H9 (cell line): Measurements from ENCODE around the gene LRP1-AS. TPM values are rescaled to one million over a fixed set of nuclear protein-coding genes. Genes with fewer than 3 reads are reported as not detected.

Experiments used
- DNase-seq: peaks from one replicate; pipeline ENCODE4 v3.0.0-alpha.2; 2017
- H2AFZ ChIP-seq: one replicate; pipeline ENCODE4 v1.6.1; 2013; ENCODE audit warnings: mild to moderate bottlenecking, low read length, control low read depth, moderate library complexity
- H2AK5ac ChIP-seq: 2 replicates; pipeline ENCODE4 v1.6.1; 2013; ENCODE audit warnings: low read length, control low read depth, mixed read lengths; ENCODE audit not compliant: insufficient read length
- H2BK120ac ChIP-seq: one replicate; pipeline ENCODE4 v1.6.1; 2013; ENCODE audit warnings: low read depth, mild to moderate bottlenecking, low read length, control low read depth, inconsistent platforms; ENCODE audit not compliant: poor library complexity, severe bottlenecking
- H2BK12ac ChIP-seq: 2 replicates; pipeline ENCODE4 v1.6.1; 2013; ENCODE audit warnings: low read length, control low read depth, mixed read lengths, low read depth; ENCODE audit not compliant: insufficient read length
- H2BK15ac ChIP-seq: 2 replicates; pipeline ENCODE4 v1.6.1; 2013; ENCODE audit warnings: low read depth, low read length, control low read depth
- H2BK20ac ChIP-seq: one replicate; pipeline ENCODE4 v1.6.1; 2013; ENCODE audit warnings: low read depth, mild to moderate bottlenecking, low read length, control low read depth, inconsistent platforms; ENCODE audit not compliant: poor library complexity, severe bottlenecking
- H2BK5ac ChIP-seq: 2 replicates; pipeline ENCODE4 v1.6.1; 2013; ENCODE audit warnings: low read length, control low read depth, mixed read lengths; ENCODE audit not compliant: insufficient read length
- H3K14ac ChIP-seq: 2 replicates; pipeline ENCODE4 v1.6.1; 2013; ENCODE audit warnings: low read length, control low read depth; ENCODE audit not compliant: insufficient read depth
- H3K18ac ChIP-seq: 2 replicates; pipeline ENCODE4 v1.6.1; 2013; ENCODE audit warnings: low read depth, mild to moderate bottlenecking, mixed read lengths, low read length, control low read depth; ENCODE audit not compliant: insufficient read length
- H3K23ac ChIP-seq: 2 replicates; pipeline ENCODE4 v1.6.1; 2013; ENCODE audit warnings: low read length, control low read depth, mixed read lengths, low read depth; ENCODE audit not compliant: insufficient read length
- H3K23me2 ChIP-seq: 2 replicates; pipeline ENCODE4 v1.6.1; 2013; ENCODE audit warnings: low read depth, mild to moderate bottlenecking, mixed read lengths, low read length, control low read depth; ENCODE audit not compliant: insufficient read length, poor library complexity, severe bottlenecking
- H3K27ac ChIP-seq: 2 replicates; pipeline ENCODE4 v1.5.1; 2013; ENCODE audit warnings: low read length, control low read depth, mixed read lengths, low read depth; ENCODE audit not compliant: insufficient read length
- H3K27me3 ChIP-seq: 2 replicates; pipeline ENCODE4 v1.6.1; 2013; ENCODE audit warnings: low read length, control low read depth, inconsistent platforms; ENCODE audit not compliant: insufficient read depth
- H3K4ac ChIP-seq: 2 replicates; pipeline ENCODE4 v1.6.1; 2013; ENCODE audit warnings: low read depth, mild to moderate bottlenecking, control low read depth, inconsistent platforms, low read length, moderate library complexity
- H3K4me1 ChIP-seq: 2 replicates; pipeline ENCODE4 v1.6.1; 2013; ENCODE audit warnings: low read length, control low read depth, inconsistent platforms; ENCODE audit not compliant: insufficient read depth
- H3K4me2 ChIP-seq: 2 replicates; pipeline ENCODE4 v1.6.1; 2013; ENCODE audit warnings: low read length, control low read depth, mixed read lengths; ENCODE audit not compliant: insufficient read length, insufficient read depth
- H3K56ac ChIP-seq: 2 replicates; pipeline ENCODE4 v1.6.1; 2013; ENCODE audit warnings: low read depth, mild to moderate bottlenecking, mixed read lengths, low read length, control low read depth; ENCODE audit not compliant: insufficient read length
- H3K79me1 ChIP-seq: 2 replicates; pipeline ENCODE4 v1.6.1; 2013; ENCODE audit warnings: low read depth, mild to moderate bottlenecking, moderate library complexity, low read length, control low read depth, inconsistent platforms; ENCODE audit not compliant: insufficient read depth, poor library complexity, severe bottlenecking
- H3K79me2 ChIP-seq: 2 replicates; pipeline ENCODE4 v1.6.1; 2013; ENCODE audit warnings: low read length, control low read depth, inconsistent platforms; ENCODE audit not compliant: insufficient read depth
- H3K9ac ChIP-seq: 2 replicates; pipeline ENCODE4 v1.6.1; 2013; ENCODE audit warnings: low read length, control low read depth, mixed read lengths; ENCODE audit not compliant: insufficient read length; ENCODE audit errors: extremely low read depth
- H3K9me3 ChIP-seq: one replicate; pipeline ENCODE4 v1.6.1; 2013; ENCODE audit warnings: low read depth, low read length, inconsistent platforms; ENCODE audit not compliant: control insufficient read depth
- H3T11ph ChIP-seq: one replicate; pipeline ENCODE4 v1.6.1; 2013; ENCODE audit warnings: mild to moderate bottlenecking, low read length, control low read depth, inconsistent platforms
- H4K20me1 ChIP-seq: one replicate; pipeline ENCODE4 v1.6.1; 2013; ENCODE audit not compliant: control insufficient read depth, insufficient read length, insufficient read depth
- H4K5ac ChIP-seq: 2 replicates; pipeline ENCODE4 v1.6.1; 2013; ENCODE audit warnings: low read depth, mild to moderate bottlenecking, mixed read lengths, low read length, control low read depth; ENCODE audit not compliant: insufficient read length
- H4K8ac ChIP-seq: replicated peaks from 2 replicates; pipeline ENCODE4 v1.6.1; 2013; ENCODE audit warnings: low read length, control low read depth, mixed read lengths, low read depth; ENCODE audit not compliant: insufficient read length
- H4K91ac ChIP-seq: 2 replicates; pipeline ENCODE4 v1.6.1; 2013; ENCODE audit warnings: low read depth, mild to moderate bottlenecking, moderate library complexity, mixed read lengths, low read length, control low read depth; ENCODE audit not compliant: insufficient read length
- H3K27ac Mint-ChIP-seq, 3 experiments: 2 replicates in 2 of 3; 3 replicates in 1 of 3; pipeline ENCODE4 v1.8.0; 2020 to 2021; ENCODE audit warnings: mixed read lengths in 3 of 3, mild to moderate bottlenecking in 1 of 3, moderate library complexity in 1 of 3
- H3K27me3 Mint-ChIP-seq: 2 replicates; pipeline ENCODE4 v1.8.0; 2021; ENCODE audit warnings: low read depth, mild to moderate bottlenecking, moderate library complexity, mixed read lengths
- H3K36me3 Mint-ChIP-seq, 3 experiments: 2 replicates in 2 of 3; 3 replicates in 1 of 3; pipeline ENCODE4 v1.8.0; 2020 to 2021; ENCODE audit warnings: low read depth in 3 of 3, mixed read lengths in 3 of 3; ENCODE audit not compliant: insufficient read depth in 1 of 3
- H3K4me1 Mint-ChIP-seq, 2 experiments: 2 replicates each; pipeline ENCODE4 v1.8.0; 2020; ENCODE audit warnings: mixed read lengths in 2 of 2
- H3K4me3 Mint-ChIP-seq, 2 experiments: 2 replicates in 1 of 2; 3 replicates in 1 of 2; pipeline ENCODE4 v1.8.0; 2020 to 2021; ENCODE audit warnings: mild to moderate bottlenecking in 2 of 2, mixed read lengths in 2 of 2, moderate library complexity in 1 of 2
- H3K9me3 Mint-ChIP-seq, 2 experiments: 2 replicates in 1 of 2; 3 replicates in 1 of 2; pipeline ENCODE4 v1.8.0; 2020; ENCODE audit warnings: mild to moderate bottlenecking in 2 of 2, mixed read lengths in 2 of 2, moderate library complexity in 1 of 2
- CTCF ChIP-seq: fragments of 200-600 bp; sonication (generic); conservative IDR thresholded peaks from 3 replicates; pipeline ENCODE4 v1.8.0; 2021; ENCODE audit warnings: antibody characterized with exemption, mild to moderate bottlenecking
- WGBS: extraction: QIAGEN DNeasy Blood & Tissue Kit; methylation state at CpG from one replicate; pipeline ENCODE4 v1.1.7; 2013; ENCODE audit warnings: missing lambda C conversion rate, low lambda C conversion rate, mixed read lengths; ENCODE audit not compliant: insufficient read length; ENCODE audit errors: extremely low coverage; 5-methylcytosine and 5-hydroxymethylcytosine counted together
- total RNA-seq: library from RNA; stranded (reverse); gene quantifications from 2 replicates; pipeline ENCODE4 v1.2.1, GENCODE V29; 2021

Gene LRP1-AS
- total RNA-seq, 1 experiment from 2014 or later = not detected

GRCh38 chr12:57169046-57169795 is 21.8 kb upstream of the LRP1-AS start:
- Histone ChIP-seq H3K4me1 (no peaks in the 10 kb centered on the region), H3K79me1 (no peaks in the 10 kb centered on the region), H3K14ac (no peak overlapping the region), H3K18ac (no peak overlapping the region), H2BK15ac (no peak overlapping the region), H2AFZ (no peak overlapping the region), H4K8ac (no peak overlapping the region), H3K27ac (no peak overlapping the region), H4K20me1 (no peaks in the 10 kb centered on the region), H2BK20ac (no peak overlapping the region), H3K9ac (no peak overlapping the region), H3T11ph (no peak overlapping the region), H2BK5ac (no peak overlapping the region), H3K56ac (no peak overlapping the region), H4K91ac (no peak overlapping the region), H3K79me2 (no peaks in the 10 kb centered on the region), H2BK120ac (no peak overlapping the region), H3K27me3 (no peaks in the 10 kb centered on the region), H2AK5ac (no peak overlapping the region), H2BK12ac (no peak overlapping the region), H3K4ac (no peak overlapping the region), H3K23me2 (no peaks in the 10 kb centered on the region), H3K9me3 (no peaks in the 10 kb centered on the region), H4K5ac (no peak overlapping the region), H3K23ac (no peak overlapping the region), H3K4me2 (no peak overlapping the region)
- no peak for DNase-seq
- Mint-ChIP-seq H3K4me1 (peaks cover 0 to 9% of the 10 kb centered on the region in 2 experiments; a peak in 2 of 4 replicates), H3K9me3 (no peaks in the 10 kb centered on the region), H3K27me3 (no peaks in the 10 kb centered on the region), H3K36me3 (peaks cover 43 to 92% (median 86%) of the 10 kb centered on the region in 3 experiments; a peak in 6 of 7 replicates), H3K27ac (0 out of 7 replicates have a peak overlapping the region, but pooled peaks of 1 of the 3 experiments have one; percentile 3), H3K4me3 (no peak overlapping the region)
- WGBS = no CpG with 5 or more reads among the region's 23 CpGs
- TF ChIP-seq CTCF = no peak
